Measurements from ENCODE around the gene GPR31. TPM values are rescaled to one million over a fixed set of nuclear protein-coding genes. Genes with fewer than 3 reads are reported as not detected.

GPR31 gene
- total RNA-seq, 4 donors from 2014 or later: not detected

DNA sequence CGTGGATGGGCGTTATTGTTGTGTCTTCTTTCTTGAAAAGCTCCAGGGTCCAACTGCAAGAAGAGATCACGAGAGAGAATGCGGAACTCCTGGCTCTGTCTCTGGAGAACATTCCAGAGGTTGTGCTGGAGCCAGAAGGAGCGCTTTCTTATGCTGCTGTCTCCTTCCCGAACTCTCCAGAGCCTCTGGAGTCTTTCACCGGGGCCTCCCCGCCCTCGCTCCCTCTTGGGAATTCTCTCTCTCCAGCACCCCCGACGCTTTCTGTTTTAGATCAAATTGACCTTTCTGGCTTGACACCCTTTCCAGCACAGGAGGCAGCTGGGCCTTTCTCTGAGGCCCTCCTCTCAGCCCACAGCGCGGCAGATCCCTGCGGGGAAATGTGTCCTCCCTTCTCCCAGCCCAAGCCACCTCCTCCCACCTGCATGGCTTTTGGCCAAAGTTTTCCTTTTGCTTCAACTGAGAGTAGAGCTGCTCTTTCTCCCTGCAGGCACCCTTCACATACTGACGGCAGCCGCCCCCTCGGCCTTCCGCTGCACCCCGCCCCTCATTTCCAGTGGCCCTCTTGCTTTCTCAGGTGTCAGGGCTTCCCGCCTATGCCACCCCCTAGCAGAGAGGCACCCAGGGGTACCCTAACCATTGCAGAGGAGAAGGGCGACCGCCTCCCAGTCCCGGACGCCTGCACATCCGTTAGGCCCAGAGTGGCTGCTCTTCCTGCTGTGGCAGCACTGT, 41.5 kb downstream of the GPR31 start:
- TF ChIP-seq, protein P1, sequence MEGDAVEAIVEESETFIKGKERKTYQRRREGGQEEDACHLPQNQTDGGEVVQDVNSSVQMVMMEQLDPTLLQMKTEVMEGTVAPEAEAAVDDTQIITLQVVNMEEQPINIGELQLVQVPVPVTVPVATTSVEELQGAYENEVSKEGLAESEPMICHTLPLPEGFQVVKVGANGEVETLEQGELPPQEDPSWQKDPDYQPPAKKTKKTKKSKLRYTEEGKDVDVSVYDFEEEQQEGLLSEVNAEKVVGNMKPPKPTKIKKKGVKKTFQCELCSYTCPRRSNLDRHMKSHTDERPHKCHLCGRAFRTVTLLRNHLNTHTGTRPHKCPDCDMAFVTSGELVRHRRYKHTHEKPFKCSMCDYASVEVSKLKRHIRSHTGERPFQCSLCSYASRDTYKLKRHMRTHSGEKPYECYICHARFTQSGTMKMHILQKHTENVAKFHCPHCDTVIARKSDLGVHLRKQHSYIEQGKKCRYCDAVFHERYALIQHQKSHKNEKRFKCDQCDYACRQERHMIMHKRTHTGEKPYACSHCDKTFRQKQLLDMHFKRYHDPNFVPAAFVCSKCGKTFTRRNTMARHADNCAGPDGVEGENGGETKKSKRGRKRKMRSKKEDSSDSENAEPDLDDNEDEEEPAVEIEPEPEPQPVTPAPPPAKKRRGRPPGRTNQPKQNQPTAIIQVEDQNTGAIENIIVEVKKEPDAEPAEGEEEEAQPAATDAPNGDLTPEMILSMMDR (IDR thresholded peaks at IDR 0.05): no peak
- no peak for DNase-seq (ENCODE audit: low spot score)
- ATAC-seq (ENCODE audit: low FRiP score): peak; percentile 61

- TF ChIP-seq, protein P1 (IDR thresholded peaks at IDR 0.05): no peak
- DNase-seq (ENCODE audit: low spot score) (no peak), ATAC-seq (ENCODE audit: low FRiP score) (no peak)
Measured at GRCh38 chr6:167115054-167115453, 42.7 kb downstream of the GPR31 start.

DNA sequence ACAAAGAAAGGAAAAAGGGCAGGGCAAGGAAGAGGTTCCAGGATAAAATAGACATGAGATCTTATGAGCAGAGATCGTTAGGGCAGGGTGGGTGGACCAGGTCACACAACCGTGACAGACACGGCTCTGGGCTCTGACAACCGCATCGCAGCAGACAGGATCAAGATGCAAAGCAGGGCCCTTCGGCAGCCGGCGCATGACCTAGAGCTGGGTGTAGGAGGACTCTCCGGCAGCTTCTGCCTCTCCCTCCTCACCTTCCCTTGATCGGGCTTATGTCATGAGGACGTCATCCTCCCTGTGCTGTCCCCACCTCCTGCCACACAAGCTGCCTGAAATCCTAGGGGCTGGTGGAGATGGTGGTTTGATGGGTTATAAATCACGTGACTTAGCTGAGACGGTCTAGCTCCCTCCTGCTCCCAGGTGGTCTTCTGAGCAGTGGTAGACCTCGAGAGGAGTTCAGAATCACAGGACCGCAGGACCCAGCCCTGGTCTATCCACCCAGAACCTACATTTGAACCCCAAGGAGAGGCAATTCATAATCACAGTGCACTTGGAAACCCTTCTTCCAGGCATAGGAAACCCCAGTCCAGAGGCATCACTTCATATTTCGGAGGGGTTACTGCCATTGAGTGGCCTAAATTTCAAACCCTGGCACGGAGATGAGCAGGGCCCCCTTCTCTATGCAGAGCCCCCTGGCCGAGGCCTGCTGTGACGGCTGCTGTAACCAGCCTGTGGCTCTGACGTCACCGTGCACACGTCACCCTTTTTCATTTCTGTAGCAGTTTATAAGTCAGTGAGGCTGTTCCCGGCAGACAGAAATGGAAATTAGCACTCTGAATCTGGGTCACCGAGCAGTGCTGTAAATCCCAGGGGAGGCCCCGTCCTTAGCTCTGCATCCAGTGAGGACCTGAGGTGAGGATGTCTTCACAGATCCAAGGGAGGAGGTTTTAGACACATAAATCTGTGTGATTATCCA, 43.6 kb downstream of the GPR31 start:
- ATAC-seq (ENCODE audit: low FRiP score) (no peak), DNase-seq (ENCODE audit: low spot score) (no peak)
- TF ChIP-seq, protein P1 (IDR thresholded peaks at IDR 0.05): no peak

DNA sequence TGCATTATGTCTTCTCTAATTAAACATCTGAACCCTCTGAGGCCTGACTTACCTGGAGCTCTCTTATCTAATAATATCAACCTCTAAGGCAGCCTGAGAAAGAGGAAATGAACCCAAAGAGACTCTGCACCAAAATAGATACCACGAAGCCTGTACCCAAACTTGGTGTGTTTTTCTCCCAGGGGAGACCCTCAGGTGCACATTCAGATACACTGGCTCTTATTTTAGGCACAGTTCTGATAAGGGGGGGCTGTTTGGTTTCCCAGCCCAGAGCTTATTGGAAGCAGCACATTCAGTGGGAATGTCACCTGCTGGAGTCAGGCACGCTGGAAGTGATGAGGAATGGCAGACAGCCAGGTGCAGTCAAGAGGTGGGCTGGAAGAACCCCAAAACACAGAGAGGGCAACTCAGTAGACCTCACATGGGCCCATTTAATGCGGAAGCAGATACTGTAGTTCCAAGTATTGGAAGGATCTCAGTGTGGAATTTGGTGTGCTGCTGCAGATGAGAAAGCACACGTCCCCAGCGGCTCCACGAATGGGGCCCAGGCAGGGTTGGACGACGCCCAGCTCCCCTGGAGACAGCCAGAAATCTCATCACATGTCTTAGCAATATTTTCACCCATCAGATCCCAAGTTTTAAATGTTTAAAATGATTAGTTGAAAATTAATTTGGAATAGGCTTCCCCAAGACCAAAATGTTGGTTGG, 44.6 kb downstream of the GPR31 start:
- TF ChIP-seq, protein P1 (IDR thresholded peaks at IDR 0.05): no peak
- no peak for ATAC-seq (ENCODE audit: low FRiP score)
- no peak for DNase-seq (ENCODE audit: low spot score)

- TF ChIP-seq, protein P1 (IDR thresholded peaks at IDR 0.05): no peak
- ATAC-seq (ENCODE audit: low FRiP score) (no peak), DNase-seq (ENCODE audit: low spot score) (no peak)
Measured at GRCh38 chr6:167112421-167112820, 45.4 kb downstream of the GPR31 start.

DNA sequence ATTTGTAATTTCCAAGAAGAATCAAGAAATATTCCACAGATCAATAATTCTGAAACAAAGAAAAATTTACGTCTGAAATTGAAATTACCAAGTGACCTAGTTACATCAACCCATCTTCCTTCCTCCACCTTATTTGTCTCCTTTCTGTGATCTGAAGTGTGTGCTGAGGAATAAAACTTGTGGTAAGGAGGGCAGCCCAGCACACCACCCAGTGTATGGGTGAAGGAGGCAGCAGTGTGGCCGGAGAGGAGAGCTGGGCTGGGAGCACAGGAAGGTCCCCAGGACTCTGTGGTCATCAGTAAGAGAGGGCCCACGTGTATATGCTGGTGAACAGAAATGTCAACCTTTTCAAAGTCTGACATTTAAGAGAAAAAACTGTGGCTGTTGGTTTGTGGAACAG, 46.2 kb downstream of the GPR31 start:
- DNase-seq (ENCODE audit: low spot score) (no peak), ATAC-seq (ENCODE audit: low FRiP score) (no peak)
- TF ChIP-seq, protein P1 (IDR thresholded peaks at IDR 0.05): no peak
